Measurements from ENCODE around the gene PHLDA2.
"Not testable (repeated sequence)": the region's sequence is repeated elsewhere in the genome, so short reads cannot be mapped to it uniquely, and the experiment has no call there.

PHLDA2 gene

DNA sequence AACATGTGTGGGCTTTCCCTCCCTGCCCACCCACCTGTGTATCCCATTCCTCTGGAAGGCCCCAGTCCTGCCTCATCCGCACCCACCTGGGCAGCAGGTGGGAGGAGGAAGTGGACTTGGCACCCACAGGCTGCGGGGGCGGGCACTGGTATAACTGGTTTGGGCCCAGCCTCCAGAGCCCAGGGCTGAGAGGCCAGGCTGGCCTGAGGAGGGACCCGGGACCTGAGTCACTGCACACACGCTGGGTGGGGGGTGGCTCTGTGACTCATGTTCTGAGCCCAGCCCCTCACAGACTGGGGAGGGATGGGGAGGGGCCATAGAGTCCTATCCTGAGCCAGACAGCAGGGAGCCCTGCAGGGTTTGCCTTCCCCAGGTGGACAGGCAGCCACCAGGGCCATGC is 16.7 kb downstream of the PHLDA2 start:
- DNase-seq, result peak in 1 of 2 donors; percentile 24

DNA sequence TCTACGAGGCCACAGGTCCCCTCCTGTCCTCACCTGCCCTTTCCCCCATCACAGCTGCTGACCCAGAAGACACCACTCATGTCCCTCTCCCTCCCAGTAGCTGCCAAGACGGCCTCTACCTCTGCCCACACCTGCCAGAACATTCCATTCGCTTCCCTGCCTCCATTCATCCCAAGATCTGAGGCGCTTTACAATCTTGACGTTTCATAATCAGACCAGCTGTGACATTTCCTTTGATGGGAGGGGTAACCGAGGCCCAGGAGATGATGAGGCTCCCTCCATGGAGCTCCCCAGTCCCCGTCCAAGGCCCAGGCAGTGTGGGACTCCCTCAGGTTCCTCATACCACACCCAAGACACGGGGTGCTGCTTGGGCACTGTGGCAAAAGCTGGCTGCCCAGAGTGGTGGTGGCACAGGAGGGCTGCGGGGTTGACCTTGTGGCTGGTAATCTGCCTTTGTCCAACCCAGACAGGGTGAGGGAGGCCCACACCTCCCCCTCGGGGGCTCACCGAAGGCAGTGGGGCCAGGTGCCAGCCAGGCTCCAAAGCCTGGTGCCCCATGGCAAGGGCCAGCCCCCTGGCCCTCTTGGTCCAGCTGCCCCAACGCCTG is 17.3 kb downstream of the PHLDA2 start:
- no peak for DNase-seq

DNA sequence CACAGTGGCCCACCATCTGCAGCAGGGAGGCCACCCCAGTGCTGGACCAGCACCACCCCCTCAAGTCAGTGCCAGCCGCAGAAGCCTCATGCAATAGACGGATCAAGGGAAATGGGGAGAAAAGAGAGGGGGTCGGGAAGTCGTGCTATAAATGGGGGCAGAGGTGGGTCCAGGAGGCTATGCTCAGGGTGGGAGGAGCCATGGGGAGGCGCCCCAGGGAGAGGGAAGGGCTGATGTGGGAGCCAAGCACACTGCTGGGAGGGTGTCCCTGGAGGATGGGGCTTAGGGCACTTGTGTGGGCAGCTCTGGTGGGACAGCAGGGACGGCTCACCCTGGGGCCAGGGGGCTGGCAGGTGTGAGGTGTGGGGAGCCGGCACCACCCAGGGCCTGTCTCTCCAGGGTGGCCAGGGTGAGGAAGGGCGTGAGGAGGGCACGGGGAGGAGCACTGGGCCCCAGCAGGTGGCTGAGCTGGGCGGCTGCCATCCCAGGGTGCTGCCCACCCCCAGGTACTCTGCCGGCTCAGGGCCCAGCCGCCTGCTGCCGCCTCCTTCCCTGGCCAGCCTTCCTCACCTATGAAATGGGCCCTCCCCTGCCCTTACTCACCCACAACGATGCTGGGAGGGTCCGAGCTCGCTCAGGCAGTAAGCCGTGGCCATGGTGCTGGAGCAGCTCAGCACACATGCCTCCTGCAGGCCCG is 18.0 kb downstream of the PHLDA2 start:
- DNase-seq, result no peak

DNA sequence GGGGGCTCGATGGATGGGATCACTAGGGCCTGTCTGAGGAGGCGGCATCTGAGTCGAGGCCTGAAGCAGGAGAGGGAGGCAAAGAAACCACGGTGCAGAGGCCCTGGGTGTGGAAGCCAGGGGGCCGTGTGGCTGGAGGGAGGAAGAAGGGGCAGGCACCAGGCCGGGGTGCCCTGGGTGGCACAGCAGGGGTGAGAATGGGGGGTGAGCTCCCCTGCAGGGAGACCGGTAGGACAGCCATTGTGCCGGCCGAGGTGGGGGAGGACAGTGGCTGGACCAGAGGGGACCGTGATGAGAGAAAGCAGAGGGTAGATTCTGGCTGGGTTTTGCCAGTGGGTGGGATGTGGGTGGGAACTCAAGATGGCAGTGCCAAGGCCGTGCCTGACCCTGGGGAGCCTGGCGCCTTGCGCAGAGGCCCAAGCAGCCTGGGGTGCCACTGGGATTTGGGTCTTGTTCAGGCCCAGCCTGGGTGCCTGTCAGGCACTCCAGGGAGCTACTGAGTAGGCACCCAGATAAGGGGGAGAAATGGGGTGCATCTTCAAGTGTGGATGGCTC is 18.7 kb downstream of the PHLDA2 start:
- no peak for DNase-seq

DNA sequence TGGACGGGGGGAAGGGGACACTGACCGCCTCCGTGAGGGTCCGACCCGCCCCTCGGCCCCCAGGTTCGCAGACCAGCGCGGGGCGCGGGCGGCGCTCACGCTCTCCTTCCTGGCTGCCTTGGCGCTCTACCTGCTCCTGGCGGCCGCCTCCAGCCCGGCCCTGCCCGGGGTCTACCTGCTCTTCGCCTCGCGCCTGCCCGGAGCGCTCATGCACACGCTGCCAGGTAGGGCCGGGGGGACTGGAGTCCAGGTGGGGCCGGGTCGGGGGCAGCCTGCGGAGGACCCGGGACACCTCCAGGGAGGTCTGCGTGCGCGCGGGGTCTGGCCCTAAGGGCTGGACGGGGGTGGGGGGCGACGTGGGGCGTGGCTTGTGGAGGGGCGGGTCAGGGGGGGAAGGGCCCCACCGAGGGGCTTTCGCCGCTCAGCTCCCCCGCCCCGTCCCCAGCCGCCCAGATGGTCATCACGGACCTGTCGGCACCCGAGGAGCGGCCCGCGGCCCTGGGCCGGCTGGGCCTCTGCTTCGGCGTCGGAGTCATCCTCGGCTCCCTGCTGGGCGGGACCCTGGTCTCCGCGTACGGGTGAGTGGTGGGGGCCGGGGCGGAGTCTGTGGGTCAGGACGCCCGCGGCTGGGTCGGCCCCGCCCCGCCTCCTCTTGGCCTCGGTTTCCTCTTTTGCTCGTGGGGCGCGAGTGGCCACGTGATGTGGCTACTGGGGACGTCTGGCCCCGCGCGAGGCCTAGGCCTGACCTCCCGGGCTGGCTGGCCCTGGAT is 19.9 kb downstream of the PHLDA2 start:
- no peak for DNase-seq

DNA sequence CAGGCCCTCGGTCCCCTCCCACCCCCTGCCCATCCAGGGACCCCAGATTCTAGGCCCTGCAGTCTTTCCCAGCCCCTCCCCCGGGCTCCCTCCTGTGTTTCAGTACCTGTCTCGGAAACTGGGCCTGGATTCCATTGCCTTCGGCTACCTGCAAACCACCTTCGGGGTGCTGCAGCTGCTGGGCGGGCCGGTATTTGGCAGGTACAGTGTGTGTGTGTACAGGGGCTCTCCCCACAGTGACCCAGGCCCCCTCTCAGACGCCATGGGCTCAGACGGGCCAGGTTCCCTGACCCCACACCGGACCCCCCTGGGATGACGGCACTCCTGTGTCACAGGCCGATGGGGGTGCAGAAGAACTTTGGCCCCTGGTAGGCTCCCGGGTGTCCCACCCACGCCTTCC is 21.1 kb downstream of the PHLDA2 start:
- DNase-seq, result no peak

DNA sequence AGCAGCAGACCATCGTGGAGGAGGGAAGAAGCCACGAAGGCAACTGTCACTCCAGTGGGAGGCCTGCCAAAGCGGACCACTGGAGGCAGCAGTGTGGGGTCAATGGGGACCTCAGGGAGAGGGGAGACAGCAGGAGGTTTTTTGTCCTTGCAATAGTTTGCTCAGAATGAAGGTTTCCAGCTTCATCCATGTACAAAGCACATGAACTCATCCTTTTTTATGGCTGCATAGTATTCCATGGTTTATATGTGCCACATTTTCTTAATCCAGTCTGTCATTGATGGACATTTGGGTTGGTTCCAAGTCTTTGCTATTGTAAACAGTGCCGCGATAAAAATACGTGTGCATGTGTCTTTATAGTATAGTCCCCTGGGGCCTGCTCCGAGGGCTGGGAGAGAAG is 23.9 kb downstream of the PHLDA2 start:
- DNase-seq, result not testable (repeated sequence)

DNA sequence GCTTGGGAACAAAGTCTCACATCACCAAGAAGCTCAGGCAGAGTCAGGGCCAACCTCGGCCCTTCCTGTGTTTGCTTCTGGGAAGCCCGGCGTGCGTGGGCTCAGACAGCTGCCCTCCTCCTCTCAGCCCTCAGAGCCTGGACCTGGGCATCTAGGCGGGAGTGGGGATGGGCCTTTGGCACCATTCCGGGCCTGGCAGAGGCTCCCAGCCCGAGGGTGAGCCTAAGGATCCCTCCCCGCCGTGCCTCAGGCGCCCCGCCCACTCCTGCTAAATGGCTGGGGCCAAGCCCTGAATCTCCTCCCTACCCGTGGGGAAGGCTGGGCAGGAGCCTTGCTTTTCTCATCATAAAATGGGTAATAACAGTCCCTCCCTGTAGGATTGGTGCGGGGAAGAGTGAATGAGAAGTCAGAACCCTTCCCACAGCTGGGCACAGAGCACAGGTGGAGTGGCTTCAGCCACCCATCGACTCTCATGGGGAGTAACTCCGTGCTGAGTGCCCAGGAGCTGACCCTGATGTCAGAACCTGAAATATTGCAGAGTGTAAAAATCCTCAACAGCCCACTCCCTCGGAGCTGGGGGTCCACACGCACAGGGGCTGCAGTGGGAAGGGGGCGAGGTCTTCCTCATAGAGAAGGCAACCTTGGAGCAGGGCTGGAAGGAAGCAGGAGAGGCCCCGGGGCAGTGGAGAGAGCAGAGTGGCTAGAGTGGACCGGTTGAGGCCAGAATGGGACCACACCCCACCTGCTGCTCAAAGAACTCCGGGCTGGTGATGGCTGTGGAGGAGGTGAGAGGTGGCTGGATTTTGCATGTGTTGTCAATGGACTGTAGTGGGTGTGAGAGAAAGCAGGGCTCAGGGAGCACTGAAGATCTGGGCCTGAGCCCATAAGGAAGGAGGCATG is 24.8 kb downstream of the PHLDA2 start:
- no peak for DNase-seq

DNA sequence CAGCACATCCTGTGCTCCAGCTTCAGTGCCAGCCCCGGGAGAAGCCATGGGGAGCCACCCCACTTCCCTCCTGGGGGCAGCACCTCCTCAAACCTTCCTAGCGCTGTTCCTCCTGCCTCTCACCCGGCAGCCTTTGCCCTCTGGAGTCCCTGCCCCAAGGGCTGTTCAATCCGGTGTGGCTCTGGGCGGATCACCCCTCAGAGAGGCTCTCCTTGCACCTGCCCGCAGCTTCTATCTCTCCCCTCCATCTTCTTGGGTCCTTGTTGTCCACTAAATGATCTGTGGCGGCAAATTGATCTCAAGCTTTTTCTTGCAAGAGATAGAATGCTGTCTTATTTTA is 25.6 kb downstream of the PHLDA2 start:
- no peak for DNase-seq

DNA sequence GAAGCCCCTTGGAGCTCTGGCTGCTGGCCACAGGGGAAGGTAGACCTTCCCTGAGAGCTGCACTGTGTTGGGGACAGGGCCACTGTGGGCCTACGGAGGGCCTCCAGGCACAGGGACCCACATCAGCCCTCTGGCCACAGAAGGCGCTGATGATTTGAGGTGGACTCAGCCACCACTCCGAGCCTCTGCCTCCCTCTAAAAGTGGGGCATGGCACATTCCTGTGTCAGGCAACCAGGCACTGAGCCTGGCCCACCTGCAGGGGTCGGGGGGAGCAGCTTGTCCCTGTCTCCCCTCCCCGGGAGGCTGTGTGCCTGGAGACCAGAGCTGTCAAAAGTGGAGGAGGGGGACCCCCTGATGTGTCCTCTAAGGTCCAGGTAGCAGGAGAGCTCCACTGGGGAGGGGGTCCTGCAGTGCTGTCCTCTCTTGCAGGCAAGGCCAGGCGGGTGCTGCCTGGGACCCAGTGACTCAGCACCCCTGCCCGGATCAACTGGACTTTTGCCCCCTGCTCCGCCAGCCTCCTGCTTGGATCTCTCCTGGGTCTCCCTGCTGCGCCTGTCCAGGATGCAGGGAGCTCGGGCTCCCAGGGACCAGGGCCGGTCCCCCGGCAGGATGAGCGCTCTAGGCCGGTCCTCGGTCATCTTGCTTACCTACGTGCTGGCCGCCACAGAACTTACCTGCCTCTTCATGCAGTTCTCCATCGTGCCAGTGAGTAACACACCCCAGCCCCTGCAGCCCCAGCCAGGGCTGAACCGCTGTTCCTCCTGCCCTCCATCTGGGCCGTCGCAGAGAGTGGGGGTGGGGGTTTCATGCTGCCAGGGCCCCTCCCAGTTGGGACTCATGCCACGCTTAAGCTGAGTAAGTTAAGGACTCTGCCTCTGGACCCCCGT is 26.2 kb downstream of the PHLDA2 start:
- DNase-seq, result no peak

DNA sequence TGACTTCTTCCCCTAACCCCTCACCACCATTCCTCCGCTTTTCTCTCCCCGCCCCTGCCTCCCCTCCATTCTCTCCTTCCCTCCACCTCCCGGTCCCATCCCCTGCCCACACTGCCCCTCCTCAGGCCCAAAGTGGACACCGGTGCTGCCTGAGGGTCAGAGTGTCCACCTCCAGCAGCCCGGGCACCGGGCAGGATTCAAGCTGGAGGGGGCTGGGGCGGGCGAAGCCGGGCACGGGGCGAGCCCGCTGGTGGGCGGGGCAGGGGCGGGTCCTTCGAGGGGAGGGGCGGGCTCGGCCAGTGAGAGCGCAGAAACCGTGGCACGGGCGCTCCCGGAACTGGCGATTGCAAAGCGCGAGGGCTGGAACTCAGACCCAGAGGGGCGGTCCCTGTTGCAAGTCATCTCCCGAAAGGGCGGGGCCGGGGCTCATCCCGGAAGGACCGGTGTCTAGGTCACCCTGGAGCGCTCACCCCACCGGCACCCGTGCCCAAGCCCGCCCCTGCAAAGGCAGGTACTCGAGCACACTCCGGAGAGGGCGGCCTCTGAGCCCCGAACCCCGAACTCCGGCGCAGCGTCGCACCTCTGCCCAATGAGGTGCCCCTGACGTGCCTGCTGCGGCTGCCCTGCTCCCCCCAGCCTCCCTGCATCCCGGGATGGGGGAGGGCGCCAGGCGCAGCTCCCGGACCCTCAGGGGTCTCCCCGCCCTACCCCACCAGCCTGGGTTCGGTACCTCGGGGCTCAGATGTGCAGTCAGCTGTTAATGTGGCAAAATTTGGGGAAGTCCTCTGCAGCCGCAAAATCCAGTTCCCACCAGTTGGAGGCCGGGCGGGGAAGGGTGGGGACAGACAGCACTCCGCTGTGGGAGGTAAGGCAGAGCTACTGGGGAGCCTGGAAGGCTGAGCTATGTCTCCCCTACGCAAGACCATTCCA is 27.1 kb downstream of the PHLDA2 start:
- peak; percentile 71 to 78 for DNase-seq

DNA sequence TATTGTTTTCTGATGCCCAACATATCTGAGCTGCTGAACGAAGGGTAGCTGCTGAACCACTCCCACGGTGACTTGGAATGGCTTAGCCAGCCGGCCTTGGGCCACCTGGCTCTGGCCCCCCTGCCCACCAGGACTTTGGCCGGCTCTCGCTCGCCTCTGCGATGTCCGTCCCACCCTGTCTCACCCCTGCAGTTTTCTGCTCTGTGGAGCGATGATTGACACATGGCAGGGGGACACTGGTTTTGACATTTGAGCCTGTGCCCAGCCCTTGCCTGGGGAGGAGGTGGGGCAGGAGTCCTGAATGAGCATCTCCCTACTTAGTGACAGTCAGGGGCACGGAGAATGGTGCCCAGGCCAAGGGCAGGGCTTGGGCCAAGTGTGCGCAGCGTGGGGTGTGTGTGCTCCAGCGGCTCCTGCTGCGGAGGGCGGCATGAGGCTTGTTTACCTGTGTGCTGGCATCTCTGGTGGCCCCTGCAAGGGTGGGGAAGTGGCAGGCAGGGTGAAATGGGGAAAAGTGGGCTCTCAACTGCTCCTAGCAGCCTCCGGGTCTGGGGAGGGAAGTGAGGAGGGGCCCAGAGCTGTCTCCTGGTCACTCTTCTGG is 27.9 kb downstream of the PHLDA2 start:
- no peak for DNase-seq

DNA sequence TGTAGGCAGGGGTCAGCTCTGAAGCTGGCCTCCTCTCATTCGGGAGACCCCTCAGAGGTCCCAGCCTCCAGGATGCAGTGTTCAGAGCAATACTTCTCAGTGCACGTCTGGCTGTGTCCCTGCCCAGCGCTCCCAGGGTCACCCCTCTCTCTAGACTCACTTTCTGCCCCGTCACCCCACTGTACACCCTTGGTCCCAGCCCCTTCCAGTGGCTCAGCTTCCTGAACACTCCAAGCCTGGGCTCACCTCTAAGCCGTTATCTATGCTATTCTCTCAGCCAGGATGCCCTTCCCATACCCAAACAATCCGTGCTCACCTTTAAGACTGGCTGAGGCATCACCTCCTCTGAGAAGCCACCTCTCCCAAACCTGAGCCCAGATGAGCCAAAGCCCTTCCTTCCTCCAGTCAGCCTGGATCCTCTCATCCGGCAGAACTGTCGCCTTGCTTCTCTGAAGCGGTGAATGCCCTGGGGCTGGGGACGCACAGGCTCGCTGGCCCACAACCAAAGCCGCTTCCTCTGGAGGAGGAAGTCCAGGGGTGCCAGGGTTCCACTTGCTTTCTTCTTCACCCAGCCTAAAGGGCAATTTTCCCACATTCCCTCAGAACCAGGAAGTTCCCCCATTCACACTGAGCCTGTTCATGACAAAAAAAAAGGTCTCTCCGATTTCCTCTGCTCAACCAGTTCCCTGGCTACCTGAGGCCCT is 30.0 kb downstream of the PHLDA2 start:
- no peak for DNase-seq

DNA sequence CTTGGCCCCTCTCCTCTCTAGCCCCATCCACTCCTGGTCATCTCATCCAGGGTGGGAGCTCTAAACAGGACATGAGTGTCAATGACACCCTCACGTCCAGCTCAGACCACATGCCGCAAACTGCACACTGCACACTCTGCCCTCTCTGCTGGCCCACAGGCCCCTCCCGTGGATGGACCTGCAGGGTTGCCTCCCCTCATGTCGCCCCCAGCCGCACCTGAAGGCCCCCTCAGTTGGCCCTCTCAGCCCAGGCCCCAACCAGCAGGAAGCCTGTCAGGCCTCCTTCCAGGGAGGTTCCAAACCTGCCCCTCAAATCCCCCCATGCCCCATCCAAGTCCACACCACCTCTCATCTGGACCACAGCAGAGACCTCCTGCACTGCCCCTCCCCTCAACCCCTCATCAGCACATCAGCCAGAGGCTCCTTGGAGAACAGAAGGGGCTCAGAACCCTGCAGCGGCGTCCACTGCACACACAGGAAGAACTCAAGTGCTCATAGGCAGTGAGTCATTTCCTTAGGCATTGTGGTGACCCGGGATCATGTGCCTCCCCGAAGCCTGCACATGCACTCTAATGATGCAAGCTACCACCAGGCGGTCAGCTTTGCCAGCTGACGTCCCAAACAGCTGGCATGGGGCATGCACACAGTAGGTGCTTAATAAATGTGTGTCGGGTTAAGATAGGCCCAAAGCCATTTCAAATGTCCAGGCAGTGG is 30.7 kb downstream of the PHLDA2 start:
- peak; percentile 37 to 73 for DNase-seq

DNA sequence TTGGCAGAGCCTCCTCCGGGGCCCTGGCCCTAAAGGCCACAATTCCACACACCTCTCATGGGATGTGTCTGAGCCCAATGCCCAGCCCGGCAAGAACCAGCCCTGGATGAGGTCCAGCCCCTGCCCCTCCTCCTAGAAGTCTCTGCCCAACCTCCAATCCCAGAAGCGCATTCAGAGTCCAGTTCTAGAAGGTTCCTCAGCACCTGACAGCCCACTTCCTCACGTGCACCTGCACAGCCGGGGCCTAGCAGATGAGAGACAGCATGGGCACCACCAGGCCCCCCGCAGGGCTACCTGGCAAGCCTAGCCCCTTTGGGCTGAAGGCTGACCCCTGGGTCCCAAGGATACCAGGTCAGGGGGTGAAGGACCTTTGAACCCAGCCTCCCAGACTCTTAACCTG is 32.2 kb downstream of the PHLDA2 start:
- no peak for DNase-seq

DNA sequence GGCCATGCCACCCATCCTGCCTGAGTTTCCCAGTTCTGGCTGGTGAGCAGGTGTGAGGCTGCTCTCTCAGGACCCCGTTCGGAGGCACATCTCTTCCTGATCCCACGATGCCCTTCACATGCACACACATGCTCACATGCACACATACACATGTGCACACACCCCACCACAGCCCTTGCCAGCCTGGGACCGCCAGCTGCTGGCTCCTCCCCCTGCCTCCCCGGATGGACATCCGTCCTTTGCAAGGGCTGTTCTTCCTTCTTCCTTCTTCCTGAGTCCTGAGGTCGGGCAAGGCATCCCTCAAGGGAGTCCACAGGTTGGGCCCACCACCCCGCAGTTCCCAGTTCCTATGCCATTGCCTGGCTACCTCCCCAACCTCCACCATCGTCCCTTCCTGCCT is 33.2 kb downstream of the PHLDA2 start:
- no peak for DNase-seq

DNA sequence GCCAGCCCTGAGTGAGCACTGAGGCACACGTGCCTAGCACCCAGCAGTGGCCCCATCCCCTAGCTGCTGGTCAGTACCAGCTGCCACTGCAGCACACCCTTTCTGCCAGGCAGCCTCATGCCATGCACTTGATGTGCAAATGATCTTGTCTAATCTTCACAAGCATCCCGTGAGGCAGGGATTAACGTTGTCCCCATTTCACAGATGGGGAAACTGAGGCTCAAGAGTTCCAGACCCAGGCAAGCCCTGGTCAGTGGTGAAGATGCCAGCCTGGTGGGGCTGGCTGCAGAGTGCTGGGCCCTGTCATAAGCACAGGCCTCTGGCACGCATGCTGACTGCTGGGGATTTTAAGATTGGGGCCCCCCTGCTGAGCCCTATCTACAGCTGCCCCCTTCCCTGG is 35.3 kb downstream of the PHLDA2 start:
- no peak for DNase-seq

DNA sequence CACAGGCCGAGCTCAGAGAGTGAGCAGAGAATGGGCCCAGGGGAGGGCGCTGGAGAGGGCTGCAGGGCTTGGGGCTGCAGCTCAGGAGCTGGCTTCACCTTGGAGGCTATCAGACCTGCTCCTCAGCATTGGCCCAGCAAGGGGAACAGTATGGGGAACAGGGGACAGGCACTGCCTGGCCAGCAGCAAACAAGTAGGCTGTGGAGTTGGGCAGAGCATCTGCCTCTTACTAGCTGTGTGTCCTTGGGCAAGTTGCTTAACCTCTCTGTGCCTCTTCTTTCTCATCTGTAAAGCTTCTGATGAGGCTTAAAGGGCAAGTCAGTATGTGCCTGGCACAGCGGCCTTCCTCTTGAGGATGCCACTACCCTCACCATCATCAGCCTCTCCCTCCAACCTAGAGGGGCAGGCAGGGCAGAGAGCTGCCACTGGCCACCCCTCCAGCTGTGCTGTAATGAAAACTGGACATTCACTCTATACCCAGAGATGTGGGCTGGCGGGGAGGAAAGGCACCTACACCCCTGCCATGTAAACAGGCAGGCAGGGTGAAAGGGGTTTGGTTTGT is 36.2 kb downstream of the PHLDA2 start:
- no peak for DNase-seq

All from bone marrow (tissue), 2 donors.